HUES64 (cell line): ENCODE results near the gene OR8U1. TPM values are rescaled to one million over a fixed set of nuclear protein-coding genes. Genes with fewer than 3 reads are reported as not detected.
"Not testable (repeated sequence)": the region's sequence is repeated elsewhere in the genome, so short reads cannot be mapped to it uniquely, and the experiment has no call there.

Experiments used
- H3K27ac ChIP-seq: 2 replicates; pipeline ENCODE4 v1.7.0; 2013; ENCODE audit warnings: low read depth, low read length, inconsistent platforms
- H3K27me3 ChIP-seq: 2 replicates; pipeline ENCODE4 v1.6.1; 2013; ENCODE audit warnings: mild to moderate bottlenecking, low read length; ENCODE audit not compliant: insufficient read depth
- H3K36me3 ChIP-seq: 2 replicates; pipeline ENCODE4 v1.6.1; 2013; ENCODE audit warnings: mild to moderate bottlenecking, low read length; ENCODE audit not compliant: insufficient read depth
- H3K4me1 ChIP-seq: 2 replicates; pipeline ENCODE4 v1.6.1; 2013; ENCODE audit warnings: mild to moderate bottlenecking, low read length, moderate library complexity; ENCODE audit not compliant: insufficient read depth
- H3K4me3 ChIP-seq: 2 replicates; pipeline ENCODE4 v1.5.1; 2013; ENCODE audit warnings: mild to moderate bottlenecking, low read length, moderate library complexity
- H3K9ac ChIP-seq: 2 replicates; pipeline ENCODE4 v1.6.1; 2013; ENCODE audit warnings: mild to moderate bottlenecking, low read depth, low read length
- H3K9me3 ChIP-seq: 2 replicates; pipeline ENCODE4 v1.6.1; 2013; ENCODE audit warnings: low read depth, low read length; ENCODE audit not compliant: insufficient read depth
- WGBS: fragments of 150-250, 120-280 bp; methylation state at CpG from one replicate; pipeline ENCODE4 v1.1.7; 2013; ENCODE audit warnings: missing lambda C conversion rate; 5-methylcytosine and 5-hydroxymethylcytosine counted together
- polyA plus RNA-seq, 2 experiments: library from polyadenylated mRNA; stranded (reverse); fragments of 50-300 nt; gene quantifications; one replicate each; pipeline ENCODE4 v1.2.3, GENCODE V29; 2013

Gene OR8U1
- not detected for polyA plus RNA-seq (2013, experiment 1 of 2)
- polyA plus RNA-seq (2013, experiment 2 of 2) = not detected

DNA sequence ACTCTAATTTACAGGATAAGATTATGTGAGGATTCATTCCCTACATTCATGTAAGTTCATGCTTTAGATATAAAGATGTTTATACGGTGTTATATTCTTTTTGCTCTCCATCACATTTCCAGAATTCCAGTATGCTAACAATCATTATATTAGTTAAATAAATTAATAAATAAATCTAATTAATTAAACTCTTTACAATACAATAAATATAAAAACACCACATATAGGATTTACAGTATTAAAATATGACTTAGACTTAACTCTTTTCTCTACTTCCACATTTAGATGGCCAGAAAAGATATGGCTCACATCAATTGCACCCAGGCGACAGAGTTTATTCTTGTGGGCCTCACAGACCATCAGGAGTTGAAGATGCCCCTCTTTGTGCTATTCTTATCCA, at the start of gene OR8U1:
TSS of gene OR8U1 (plus strand) at position 301 of the 400 bp plus-strand sequence. CDS start at position 301, 0 bp downstream.
- 74% methylated on average over 1 of the region's 2 CpGs for WGBS
- no peak within 1 kb of the TSS for H3K9ac ChIP-seq

DNA sequence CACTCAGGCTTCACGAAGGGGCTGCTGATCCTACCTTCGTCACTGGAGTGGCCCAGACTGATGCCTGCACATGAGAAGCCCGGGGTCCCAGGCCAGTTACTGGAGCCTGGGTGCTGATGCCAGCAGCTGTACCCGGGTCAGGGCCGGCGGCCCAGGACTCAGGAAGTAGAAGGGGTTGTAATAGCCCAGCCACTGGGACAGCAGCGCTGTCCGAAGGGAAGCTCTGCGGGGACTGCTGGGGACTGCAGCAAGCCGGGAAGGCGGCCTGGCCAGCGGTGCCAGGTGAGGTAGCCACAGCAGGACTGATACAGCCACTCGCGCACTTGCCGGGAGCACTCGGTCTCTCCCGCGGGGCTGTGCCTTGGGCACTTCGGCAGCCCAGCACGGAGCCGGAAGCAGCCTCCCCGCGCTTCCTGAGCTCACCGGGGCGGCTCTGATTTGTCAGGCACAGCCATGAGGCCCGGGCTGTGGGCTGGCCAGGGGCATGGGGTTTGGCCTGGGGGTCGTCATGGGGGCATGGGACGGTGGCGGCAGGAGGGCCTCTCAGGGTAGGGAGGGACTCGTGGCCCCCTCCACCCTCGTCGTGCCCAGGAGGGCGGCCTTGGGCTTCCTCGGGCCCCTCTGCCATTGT, 43.4 kb upstream of the OR8U1 start:
- WGBS = 95% methylated on average over 34 of the region's 34 CpGs

More for the DNA sequence above, at the start of gene OR8U1:
- no peaks in the 10 kb centered on the region for H3K36me3 ChIP-seq
- no peak within 1 kb of the TSS for H3K4me3 ChIP-seq
- no peaks in the 10 kb centered on the region for H3K27me3 ChIP-seq
- no peak within 1 kb of the TSS for H3K27ac ChIP-seq
- no peaks in the 10 kb centered on the region for H3K4me1 ChIP-seq
- H3K9me3 ChIP-seq = no peaks in the 10 kb centered on the region

DNA sequence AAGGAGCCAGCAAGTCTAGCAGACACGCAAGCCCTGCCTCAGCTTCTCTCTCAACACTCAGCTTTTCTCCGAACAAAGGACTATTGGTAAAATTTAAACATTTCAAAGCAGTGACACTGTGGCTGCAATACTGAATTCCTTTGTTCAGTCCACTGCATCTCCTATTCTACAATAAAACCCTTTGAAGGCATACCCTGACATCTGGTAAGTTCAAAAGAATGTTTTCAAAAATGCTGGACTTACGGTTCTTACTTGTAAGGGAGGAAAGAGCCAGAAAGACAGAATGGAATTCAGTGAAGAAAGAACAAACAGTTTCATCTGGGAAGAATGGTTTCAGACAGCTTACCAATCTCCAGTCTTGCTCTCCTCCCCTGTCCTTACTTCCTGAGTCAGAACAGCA, 42.3 kb upstream of the OR8U1 start:
- Histone ChIP-seq H3K27ac (no peak overlapping the region), H3K9ac (no peak overlapping the region), H3K27me3 (no peaks in the 10 kb centered on the region), H3K36me3 (no peaks in the 10 kb centered on the region), H3K4me1 (no peaks in the 10 kb centered on the region), H3K9me3 (no peaks in the 10 kb centered on the region; the same call in 1 of the 2 replicates), H3K4me3 (no peak overlapping the region)
- 98% methylated on average over 3 of the region's 3 CpGs for WGBS

More for the DNA sequence above, 43.4 kb upstream of the OR8U1 start:
- Histone ChIP-seq H3K36me3 (no peaks in the 10 kb centered on the region), H3K4me3 (no peak overlapping the region), H3K9me3 (no peaks in the 10 kb centered on the region), H3K4me1 (no peaks in the 10 kb centered on the region), H3K9ac (no peak overlapping the region), H3K27me3 (no peaks in the 10 kb centered on the region), H3K27ac (no peak overlapping the region)

DNA sequence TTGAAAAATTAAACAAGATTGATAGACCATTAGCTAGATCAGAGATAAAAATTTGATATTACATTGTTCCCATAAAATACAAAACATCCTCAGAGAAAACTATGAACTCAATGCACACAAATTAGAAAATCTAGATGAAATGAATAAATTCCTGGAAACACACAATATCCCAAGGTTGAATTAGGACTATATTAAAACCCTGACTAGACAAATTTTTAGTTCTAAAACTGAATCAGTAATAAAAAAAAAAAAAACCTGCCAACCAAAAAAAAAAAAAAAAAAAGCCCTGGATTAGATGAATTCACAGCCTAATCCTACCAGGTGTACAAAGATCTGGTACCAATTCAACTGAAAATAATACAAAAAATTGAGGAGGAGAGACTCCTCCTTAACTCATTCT, 35.1 kb upstream of the OR8U1 start:
- Histone ChIP-seq H3K9ac (no peak overlapping the region), H3K4me1 (peaks cover 6% of the 10 kb centered on the region; the same call in 1 of the 2 replicates), H3K9me3 (peaks cover 4% of the 10 kb centered on the region; the same call in 1 of the 2 replicates), H3K27ac (no peak overlapping the region), H3K27me3 (no peaks in the 10 kb centered on the region), H3K36me3 (no peaks in the 10 kb centered on the region), H3K4me3 (no peak overlapping the region)

DNA sequence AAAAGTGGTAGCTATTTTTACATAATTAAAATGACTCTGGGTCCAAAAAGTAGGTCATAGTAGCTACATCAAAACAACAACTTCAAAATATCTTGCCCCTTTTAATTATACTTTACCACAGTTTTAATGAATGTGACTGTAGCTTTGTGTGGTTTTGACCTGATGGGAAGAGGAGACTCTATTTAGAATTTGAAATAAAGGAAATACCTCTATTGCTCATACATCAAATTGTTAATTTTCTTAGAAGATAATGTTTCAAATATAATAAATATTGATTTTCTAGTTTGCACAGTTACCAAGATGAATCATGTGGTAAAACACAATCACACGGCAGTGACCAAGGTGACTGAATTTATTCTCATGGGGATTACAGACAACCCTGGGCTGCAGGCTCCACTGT, 29.7 kb upstream of the OR8U1 start, which contains the start of gene OR8K1:
TSS of gene OR8K1 (plus strand) at position 301 of the 400 bp plus-strand sequence. CDS start at position 301, 0 bp downstream.
- H3K27ac ChIP-seq = no peak within 1 kb of the TSS
- H3K9me3 ChIP-seq = peaks cover 4% of the 10 kb centered on the region; the same call in 1 of the 2 replicates
- peaks cover 6% of the 10 kb centered on the region; the same call in 1 of the 2 replicates for H3K4me1 ChIP-seq
- H3K9ac ChIP-seq = no peak within 1 kb of the TSS
- H3K4me3 ChIP-seq = no peak within 1 kb of the TSS
- no peaks in the 10 kb centered on the region for H3K27me3 ChIP-seq
- WGBS = 100% methylated on average over 1 of the region's 1 CpG
- no peaks in the 10 kb centered on the region for H3K36me3 ChIP-seq

DNA sequence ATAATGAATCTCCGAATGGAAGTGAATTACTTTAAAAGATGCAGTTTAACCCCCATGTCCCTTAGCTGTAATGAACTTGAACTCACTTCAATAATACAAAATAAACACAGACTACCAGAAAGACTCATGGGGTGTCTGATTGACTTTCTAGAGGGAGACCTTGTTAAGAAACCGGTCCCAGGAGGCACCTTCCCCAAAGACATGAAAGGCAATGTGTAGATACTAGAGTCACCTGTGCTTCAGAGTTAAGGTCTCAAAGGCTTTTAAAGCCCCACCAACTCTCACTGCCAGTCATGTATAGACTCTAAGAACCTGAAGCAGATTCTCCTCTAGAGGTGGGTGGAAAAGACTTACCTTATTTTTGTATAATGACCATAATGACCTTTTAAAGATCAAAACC, 21.4 kb upstream of the OR8U1 start, which contains the start of gene OR8J1:
TSS of gene OR8J1 (plus strand) at position 301 of the 400 bp plus-strand sequence. CDS start 5,956 bp downstream, outside the sequence.
- Histone ChIP-seq H3K4me3 (no peak within 1 kb of the TSS), H3K9me3 (no peaks in the 10 kb centered on the region), H3K4me1 (no peaks in the 10 kb centered on the region), H3K36me3 (no peaks in the 10 kb centered on the region), H3K9ac (no peak within 1 kb of the TSS), H3K27ac (no peak within 1 kb of the TSS), H3K27me3 (no peaks in the 10 kb centered on the region)
- 92% methylated on average over 2 of the region's 2 CpGs for WGBS

DNA sequence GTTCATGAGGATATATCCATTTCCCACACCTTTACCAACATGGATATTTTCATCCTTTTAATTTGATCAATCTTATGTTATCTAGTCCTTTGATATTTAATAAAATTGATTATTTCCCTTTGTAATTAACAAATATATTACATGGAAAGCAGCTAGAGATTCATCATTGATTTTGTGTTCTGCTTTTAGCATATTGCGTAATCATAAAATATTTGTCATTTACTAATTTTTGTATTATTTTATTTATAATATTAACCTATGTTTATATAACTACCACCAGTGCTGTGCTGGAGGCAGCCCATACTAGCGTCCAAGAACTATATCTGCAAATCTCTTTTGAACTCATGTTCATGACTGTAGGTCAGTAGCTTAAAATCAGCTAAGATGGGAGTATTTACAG, 4.7 kb downstream of the OR8U1 start:
- Histone ChIP-seq H3K27me3 (no peaks in the 10 kb centered on the region), H3K4me1 (no peaks in the 10 kb centered on the region), H3K36me3 (no peaks in the 10 kb centered on the region), H3K9ac (no peak overlapping the region), H3K4me3 (no peak overlapping the region), H3K9me3 (no peaks in the 10 kb centered on the region), H3K27ac (no peak overlapping the region)
- 100% methylated on average over 1 of the region's 2 CpGs for WGBS

DNA sequence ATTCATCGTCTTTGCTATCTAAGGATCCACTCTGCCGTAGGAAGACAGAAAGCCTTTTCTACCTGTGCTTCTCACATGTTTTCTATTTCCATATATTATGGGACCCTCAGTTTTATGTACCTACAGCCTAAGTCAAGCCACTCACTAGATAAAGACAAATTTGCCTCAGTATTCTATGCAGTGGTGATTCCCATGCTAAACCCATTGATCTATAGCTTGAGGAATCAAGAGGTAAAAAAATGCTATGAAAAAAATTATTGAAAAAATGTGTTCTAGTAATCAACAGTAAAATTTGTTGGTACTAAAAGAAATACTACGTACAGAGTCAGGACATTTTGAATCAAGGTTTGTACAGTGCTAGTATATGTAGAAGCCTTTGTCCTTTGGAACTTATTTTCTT, 19.0 kb downstream of the OR8U1 start:
- Histone ChIP-seq H3K4me3 (no peak overlapping the region), H3K27me3 (no peaks in the 10 kb centered on the region), H3K36me3 (no peaks in the 10 kb centered on the region), H3K9ac (no peak overlapping the region), H3K4me1 (no peaks in the 10 kb centered on the region), H3K27ac (no peak overlapping the region), H3K9me3 (no peaks in the 10 kb centered on the region)
- WGBS = 97% methylated on average over 3 of the region's 3 CpGs

DNA sequence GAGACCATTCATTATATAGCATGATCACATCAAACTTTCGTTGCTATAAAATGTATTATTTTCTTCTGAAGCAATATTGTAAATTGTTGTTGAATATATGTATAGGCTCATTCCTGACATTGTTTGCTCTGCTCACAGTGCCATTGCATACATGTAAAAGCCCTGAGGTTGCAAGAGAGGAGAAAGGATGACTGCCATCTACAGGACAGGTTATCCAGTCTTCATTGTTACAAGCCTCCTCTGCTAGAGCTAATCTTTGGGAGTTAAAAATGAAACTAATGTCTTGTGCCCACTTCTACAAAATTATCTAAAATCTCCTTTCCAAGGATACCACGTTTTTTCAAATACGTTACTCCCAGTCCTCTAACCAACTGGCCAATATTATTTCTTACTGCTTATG, 20.6 kb downstream of the OR8U1 start:
- no peaks in the 10 kb centered on the region for H3K9me3 ChIP-seq
- 88% methylated on average over 2 of the region's 3 CpGs for WGBS
- no peak overlapping the region for H3K4me3 ChIP-seq
- no peak overlapping the region for H3K9ac ChIP-seq
- H3K27me3 ChIP-seq = no peaks in the 10 kb centered on the region
- H3K36me3 ChIP-seq = no peaks in the 10 kb centered on the region
- no peak overlapping the region for H3K27ac ChIP-seq
- H3K4me1 ChIP-seq = no peaks in the 10 kb centered on the region

DNA sequence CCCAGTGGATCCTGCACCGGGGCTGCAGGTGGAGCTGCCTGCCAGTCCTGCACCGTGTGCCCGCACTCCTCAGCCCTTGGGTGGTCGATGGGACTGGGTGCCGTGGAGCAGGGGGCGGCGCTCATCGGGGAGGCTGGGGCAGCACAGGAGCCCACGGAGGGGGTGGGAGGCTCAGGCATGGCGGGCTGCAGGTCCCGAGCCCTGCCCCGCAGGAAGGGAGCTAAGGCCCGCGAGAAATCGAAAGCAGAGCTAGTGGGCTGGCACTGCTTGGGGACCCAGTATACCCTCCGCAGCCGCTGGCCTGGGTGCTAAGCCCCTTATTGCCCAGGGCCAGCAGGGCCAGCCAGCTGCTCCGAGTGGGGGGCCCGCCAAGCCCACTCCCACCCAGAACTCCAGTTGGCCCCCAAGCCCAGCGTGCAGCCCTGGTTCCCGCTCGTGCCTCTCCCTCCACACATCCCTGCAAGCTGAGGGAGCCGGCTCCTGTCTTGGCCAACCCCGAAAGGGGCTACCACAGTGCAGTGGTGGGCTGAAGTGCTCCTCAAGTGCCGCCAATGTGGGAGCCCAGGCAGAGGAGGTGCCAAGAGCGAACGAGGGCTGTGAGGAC, 26.5 kb downstream of the OR8U1 start:
- H3K9ac ChIP-seq, H3K27ac ChIP-seq, H3K4me3 ChIP-seq, H3K4me1 ChIP-seq, H3K27me3 ChIP-seq, H3K36me3 ChIP-seq, H3K9me3 ChIP-seq: not testable (repeated sequence)
- 90% methylated on average over 27 of the region's 27 CpGs for WGBS

DNA sequence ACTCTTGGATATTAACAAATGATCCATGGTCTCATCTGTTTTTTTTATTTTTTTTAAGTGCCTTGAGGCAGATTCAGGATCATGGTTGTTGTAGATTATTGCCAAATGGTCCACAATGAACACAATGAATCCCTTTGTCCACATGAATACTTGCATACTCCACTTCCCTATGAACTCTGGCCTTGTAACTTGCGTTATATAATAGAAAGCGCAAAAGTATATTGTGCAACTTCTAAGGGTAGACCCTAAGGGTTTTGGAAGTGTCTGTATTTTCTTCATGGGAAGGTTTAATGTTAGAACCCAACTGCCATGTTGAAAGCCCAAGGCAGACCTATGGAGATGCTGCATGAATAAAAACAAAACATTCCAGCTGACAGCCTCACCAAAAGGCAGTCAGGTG, 29.0 kb downstream of the OR8U1 start:
- Histone ChIP-seq H3K27ac (no peak overlapping the region), H3K4me3 (no peak overlapping the region), H3K9ac (no peak overlapping the region), H3K9me3 (no peaks in the 10 kb centered on the region), H3K27me3 (no peaks in the 10 kb centered on the region), H3K36me3 (no peaks in the 10 kb centered on the region), H3K4me1 (no peaks in the 10 kb centered on the region)
- 97% methylated on average over 2 of the region's 2 CpGs for WGBS
